Ovary (tissue), 3 donors: ENCODE data around the gene KCND3.

Source experiments
- EP300 ChIP-seq: sonication (generic); formaldehyde crosslinking; IDR thresholded peaks from one replicate; pipeline ENCODE4 v1.6.1; 2017; ENCODE audit warnings: antibody characterized with exemption
- POLR2A ChIP-seq: fragments of 450-650 bp; IDR thresholded peaks from one replicate; pipeline ENCODE4 v1.6.1; 2017; ENCODE audit warnings: antibody characterized with exemption, mild to moderate bottlenecking, moderate library complexity
- TF ChIP-seq, protein P1 (sequence below), 3 donors: fragments of 450-650 bp in 2 of 3; fragments of 200-600 bp in 1 of 3; IDR thresholded peaks; one replicate each; pipeline versions ENCODE4 v1.5.1 to v1.8.0; 2016 to 2022; ENCODE audit warnings: antibody characterized with exemption in 3 of 3, mild to moderate bottlenecking in 1 of 3
- donor health status: DM: no; HTN: no; CAD: no.

DNA sequence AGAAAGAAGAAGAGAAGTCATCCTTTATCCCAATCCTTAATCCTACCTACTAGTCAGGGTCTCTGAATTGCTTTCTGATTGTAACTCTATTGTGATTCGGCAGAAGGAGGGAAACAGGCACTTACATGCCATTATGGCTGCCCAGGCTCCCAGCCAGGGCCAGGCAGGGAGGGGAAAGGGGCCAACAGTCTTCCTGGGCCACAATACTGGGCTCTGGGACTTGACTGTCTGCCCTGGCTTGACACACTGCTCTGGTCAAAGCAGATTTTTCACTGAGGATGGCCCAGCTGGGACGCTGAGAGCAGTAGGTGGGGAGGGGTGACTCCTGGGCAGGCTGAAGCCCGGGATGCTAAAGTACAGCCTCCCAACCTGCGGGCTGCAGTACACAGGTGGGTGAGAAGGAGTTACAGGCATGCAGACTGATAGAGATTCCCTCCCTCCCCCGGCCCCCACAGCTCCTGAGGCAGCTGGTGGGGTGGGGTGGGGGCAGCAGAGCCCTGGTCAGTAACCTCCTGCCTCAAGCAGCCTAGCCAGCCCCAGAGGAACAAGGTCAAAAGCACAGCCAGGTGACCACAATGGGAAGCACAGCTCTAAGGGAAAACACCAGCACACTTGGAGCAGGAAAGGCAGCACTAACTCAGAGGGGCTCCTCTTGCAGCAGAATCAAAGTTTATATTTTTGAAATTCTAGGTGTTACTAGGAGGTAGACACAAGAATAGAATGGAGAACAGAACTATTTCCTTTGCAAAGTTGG lies 25.3 kb downstream of the KCND3 start:
- TF ChIP-seq, protein P1, sequence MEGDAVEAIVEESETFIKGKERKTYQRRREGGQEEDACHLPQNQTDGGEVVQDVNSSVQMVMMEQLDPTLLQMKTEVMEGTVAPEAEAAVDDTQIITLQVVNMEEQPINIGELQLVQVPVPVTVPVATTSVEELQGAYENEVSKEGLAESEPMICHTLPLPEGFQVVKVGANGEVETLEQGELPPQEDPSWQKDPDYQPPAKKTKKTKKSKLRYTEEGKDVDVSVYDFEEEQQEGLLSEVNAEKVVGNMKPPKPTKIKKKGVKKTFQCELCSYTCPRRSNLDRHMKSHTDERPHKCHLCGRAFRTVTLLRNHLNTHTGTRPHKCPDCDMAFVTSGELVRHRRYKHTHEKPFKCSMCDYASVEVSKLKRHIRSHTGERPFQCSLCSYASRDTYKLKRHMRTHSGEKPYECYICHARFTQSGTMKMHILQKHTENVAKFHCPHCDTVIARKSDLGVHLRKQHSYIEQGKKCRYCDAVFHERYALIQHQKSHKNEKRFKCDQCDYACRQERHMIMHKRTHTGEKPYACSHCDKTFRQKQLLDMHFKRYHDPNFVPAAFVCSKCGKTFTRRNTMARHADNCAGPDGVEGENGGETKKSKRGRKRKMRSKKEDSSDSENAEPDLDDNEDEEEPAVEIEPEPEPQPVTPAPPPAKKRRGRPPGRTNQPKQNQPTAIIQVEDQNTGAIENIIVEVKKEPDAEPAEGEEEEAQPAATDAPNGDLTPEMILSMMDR (IDR thresholded peaks at IDR 0.05) = no peak
- no peak for TF ChIP-seq EP300
- TF ChIP-seq POLR2A = no peak
